ENCODE results near the gene MFAP2. TPM values are rescaled to one million over a fixed set of nuclear protein-coding genes. Genes with fewer than 3 reads are reported as not detected.

The MFAP2 gene
- total RNA-seq, 4 donors from 2014 or later: 1.9 to 8.4 (median 2.1) TPM; not detected in 1

DNA sequence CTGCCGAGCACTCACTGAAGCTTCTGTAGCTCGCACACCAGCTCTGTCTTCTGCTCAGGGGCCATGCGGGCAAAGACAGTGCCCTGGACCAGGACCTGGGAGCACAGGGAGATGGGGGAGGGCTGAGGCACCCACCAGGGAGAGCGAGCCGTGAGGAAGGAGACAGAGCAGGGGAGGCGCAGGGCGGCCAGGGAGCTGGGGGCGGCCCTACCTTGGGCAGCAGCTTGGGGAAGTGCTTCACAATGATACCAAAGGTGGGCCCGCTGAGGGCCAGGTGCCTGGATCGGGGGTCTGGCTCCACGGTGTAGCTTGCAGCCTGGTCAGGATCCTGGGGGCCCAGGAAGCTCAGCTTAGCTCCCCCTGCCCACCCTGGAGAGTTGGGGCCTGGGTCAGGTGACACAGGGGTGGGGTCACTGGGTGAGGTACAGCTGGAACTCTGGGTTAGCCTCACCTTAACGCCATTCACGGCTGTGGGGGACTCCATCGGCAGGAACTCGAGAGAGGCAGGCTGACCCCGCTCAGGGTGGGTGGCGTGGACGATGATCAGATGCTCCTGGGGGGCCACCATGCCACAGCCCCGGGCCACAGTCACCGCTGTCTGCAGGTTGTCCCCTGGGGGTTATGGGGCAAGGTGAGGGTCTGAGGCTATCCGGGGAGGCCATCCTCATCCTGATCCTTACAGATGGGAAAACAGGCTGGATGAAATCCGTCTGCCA, 9.4 kb upstream of the MFAP2 start:
- H3K9me3 ChIP-seq: no peaks in the 10 kb centered on the region
- H3K27ac ChIP-seq: no peak overlapping the region
- no peak overlapping the region for H3K4me3 ChIP-seq
- TF ChIP-seq POLR2A (IDR thresholded peaks at IDR 0.05): no peak
- TF ChIP-seq, protein P1, sequence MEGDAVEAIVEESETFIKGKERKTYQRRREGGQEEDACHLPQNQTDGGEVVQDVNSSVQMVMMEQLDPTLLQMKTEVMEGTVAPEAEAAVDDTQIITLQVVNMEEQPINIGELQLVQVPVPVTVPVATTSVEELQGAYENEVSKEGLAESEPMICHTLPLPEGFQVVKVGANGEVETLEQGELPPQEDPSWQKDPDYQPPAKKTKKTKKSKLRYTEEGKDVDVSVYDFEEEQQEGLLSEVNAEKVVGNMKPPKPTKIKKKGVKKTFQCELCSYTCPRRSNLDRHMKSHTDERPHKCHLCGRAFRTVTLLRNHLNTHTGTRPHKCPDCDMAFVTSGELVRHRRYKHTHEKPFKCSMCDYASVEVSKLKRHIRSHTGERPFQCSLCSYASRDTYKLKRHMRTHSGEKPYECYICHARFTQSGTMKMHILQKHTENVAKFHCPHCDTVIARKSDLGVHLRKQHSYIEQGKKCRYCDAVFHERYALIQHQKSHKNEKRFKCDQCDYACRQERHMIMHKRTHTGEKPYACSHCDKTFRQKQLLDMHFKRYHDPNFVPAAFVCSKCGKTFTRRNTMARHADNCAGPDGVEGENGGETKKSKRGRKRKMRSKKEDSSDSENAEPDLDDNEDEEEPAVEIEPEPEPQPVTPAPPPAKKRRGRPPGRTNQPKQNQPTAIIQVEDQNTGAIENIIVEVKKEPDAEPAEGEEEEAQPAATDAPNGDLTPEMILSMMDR (IDR thresholded peaks at IDR 0.05): no peak
- H3K4me1 ChIP-seq: no peaks in the 10 kb centered on the region
- peaks cover 0 to 34% (median 0%) of the 10 kb centered on the region in 3 donors for H3K36me3 ChIP-seq
- no peak for DNase-seq
- H3K27me3 ChIP-seq: no peaks in the 10 kb centered on the region

DNA sequence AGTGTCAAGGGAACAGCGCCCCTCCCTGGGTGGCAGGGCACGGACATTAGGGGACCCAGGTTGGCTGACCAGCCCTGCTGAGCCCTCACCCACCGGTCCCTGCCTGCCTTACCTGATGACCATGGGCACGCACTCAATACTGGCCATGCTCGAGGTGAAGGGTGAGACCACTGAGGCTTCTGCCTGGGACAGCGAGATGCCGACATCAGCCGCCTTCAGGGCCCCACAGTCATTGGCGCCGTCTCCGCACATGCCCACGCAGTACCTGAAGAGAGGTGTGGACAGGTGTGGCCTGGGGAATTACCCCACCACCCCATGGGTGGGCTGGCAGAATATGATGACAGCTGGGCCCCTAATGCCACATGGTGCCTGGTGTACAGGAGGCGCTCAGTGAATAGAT, 7.8 kb upstream of the MFAP2 start:
- Histone ChIP-seq H3K9me3 (no peaks in the 10 kb centered on the region), H3K4me1 (no peaks in the 10 kb centered on the region), H3K36me3 (peaks cover 0 to 34% (median 0%) of the 10 kb centered on the region in 3 donors), H3K27ac (no peak overlapping the region), H3K27me3 (no peaks in the 10 kb centered on the region), H3K4me3 (no peak overlapping the region)
- DNase-seq: no peak
- TF ChIP-seq POLR2A (IDR thresholded peaks at IDR 0.05): no peak
- TF ChIP-seq, protein P1 (IDR thresholded peaks at IDR 0.05): no peak

DNA sequence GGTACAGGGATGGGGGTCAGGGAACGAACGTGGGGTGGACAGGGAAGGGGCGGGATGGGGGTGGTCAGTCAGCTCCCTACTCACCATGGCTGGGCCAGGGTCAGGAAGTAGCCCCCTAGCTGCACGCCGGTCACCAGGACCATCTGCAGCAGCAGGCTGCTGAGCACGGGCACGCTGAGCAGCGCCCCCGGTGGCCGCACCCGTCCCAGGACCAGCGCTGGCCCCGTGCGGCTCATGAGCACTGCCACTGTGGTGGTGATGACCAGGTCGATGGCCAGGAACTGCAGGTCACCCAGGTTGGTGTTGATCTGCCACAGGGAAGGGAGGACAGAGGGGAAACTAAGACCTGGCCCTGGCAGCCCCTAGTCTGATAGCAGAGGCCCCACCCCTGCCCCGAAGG, 6.5 kb upstream of the MFAP2 start:
- no peak for TF ChIP-seq POLR2A (IDR thresholded peaks at IDR 0.05)
- TF ChIP-seq, protein P1 (IDR thresholded peaks at IDR 0.05): peak in 1 of 6 experiments; percentile 7
- H3K36me3 ChIP-seq: peaks cover 0 to 34% (median 0%) of the 10 kb centered on the region in 3 donors
- H3K27me3 ChIP-seq: no peaks in the 10 kb centered on the region
- H3K4me1 ChIP-seq: no peaks in the 10 kb centered on the region
- H3K4me3 ChIP-seq: no peak overlapping the region
- H3K9me3 ChIP-seq: no peaks in the 10 kb centered on the region
- no peak overlapping the region for H3K27ac ChIP-seq
- DNase-seq: no peak

DNA sequence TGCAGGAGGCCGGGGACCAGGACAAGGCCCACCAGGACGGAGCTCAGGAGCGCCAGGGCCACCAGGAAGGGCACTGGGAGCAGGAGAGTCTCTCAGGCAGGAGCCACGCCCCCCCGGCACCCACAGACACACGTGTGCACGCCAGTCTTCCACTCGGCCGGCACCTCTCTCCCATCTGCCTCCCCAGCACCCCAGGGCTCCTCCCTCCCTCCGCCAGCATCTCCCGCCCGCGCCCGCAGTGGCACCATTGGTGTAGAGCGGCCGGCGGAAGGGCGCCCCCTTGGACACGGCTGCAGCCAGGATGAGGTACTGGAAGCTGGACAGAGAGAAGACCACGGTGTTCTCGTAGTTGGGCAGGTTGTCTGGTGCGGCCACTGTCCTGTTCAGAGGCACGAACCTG, 6.1 kb upstream of the MFAP2 start:
- DNase-seq: no peak
- Histone ChIP-seq H3K9me3 (no peaks in the 10 kb centered on the region), H3K27me3 (no peaks in the 10 kb centered on the region), H3K4me1 (no peaks in the 10 kb centered on the region), H3K36me3 (peaks cover 0 to 32% (median 0%) of the 10 kb centered on the region in 3 donors), H3K27ac (no peak overlapping the region), H3K4me3 (no peak overlapping the region)
- no peak for TF ChIP-seq POLR2A (IDR thresholded peaks at IDR 0.05)
- TF ChIP-seq, protein P1 (IDR thresholded peaks at IDR 0.05): no peak

DNA sequence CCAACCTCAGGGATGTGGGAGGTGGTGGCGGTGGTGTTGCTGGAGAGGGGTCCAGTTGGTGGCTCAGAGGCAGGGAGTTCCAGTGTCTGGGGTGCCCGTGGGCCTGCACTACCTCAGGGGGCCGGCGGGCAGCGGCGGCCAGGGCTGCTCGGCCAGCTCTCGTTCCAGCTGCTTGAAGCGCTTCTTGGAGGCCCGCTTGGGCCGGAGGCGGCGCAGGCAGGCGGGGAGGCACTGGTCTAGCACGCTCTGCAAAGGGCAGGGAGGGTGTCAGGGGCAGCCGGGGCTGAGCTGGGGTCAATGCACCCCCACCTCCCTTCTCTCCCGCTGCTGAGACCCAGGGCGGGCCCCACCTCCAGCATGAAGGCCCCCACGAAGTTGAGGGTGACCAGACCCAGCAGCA, 5.7 kb upstream of the MFAP2 start:
- Histone ChIP-seq H3K27me3 (no peaks in the 10 kb centered on the region), H3K27ac (no peak overlapping the region), H3K9me3 (no peaks in the 10 kb centered on the region), H3K4me1 (no peaks in the 10 kb centered on the region), H3K4me3 (no peak overlapping the region), H3K36me3 (peaks cover 0 to 30% (median 0%) of the 10 kb centered on the region in 3 donors)
- TF ChIP-seq POLR2A (IDR thresholded peaks at IDR 0.05): no peak
- no peak for DNase-seq

DNA sequence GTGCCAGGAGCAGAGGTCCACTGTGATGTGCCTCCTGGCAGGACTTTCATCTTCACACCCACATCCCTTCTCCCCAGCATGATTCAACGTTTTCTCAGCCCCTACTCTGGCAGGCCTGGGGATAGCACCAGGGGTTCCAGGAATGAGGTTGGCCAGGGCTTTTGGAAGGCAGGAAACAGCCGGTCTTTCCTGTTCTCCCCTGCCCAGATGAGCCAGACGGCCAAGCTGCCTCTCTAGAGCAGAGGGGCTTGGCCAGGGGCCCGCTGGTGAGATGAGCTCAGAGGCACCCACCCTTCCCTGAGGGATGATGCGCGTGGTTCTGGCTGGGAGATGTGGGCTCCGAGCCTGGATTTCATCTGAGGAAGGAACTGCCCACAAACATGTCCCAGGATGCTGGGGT, 4.3 kb upstream of the MFAP2 start:
- no peaks in the 10 kb centered on the region for H3K27me3 ChIP-seq
- peaks cover 0 to 7% (median 0%) of the 10 kb centered on the region in 4 donors for H3K4me1 ChIP-seq
- H3K36me3 ChIP-seq: peaks cover 0 to 25% (median 0%) of the 10 kb centered on the region in 3 donors
- TF ChIP-seq POLR2A (IDR thresholded peaks at IDR 0.05): no peak
- TF ChIP-seq, protein P1 (IDR thresholded peaks at IDR 0.05): no peak
- no peaks in the 10 kb centered on the region for H3K9me3 ChIP-seq
- no peak overlapping the region for H3K4me3 ChIP-seq
- DNase-seq: peak in 2 of 3 donors; percentile 17 to 61
- no peak overlapping the region for H3K27ac ChIP-seq

All from Peyer's patch (tissue), 4 donors.